C4-2B (cell line): ENCODE measurements around the gene ATXN1.

Experiments
- CTCF ChIP-seq: fragments of 450-650 bp; conservative IDR thresholded peaks from 2 replicates; pipeline ENCODE4 v1.5.1; 2017; ENCODE audit warnings: mild to moderate bottlenecking
- ZFX ChIP-seq: fragments of 450-650 bp; IDR thresholded peaks from 2 replicates; pipeline ENCODE4 v1.6.1; 2017

DNA sequence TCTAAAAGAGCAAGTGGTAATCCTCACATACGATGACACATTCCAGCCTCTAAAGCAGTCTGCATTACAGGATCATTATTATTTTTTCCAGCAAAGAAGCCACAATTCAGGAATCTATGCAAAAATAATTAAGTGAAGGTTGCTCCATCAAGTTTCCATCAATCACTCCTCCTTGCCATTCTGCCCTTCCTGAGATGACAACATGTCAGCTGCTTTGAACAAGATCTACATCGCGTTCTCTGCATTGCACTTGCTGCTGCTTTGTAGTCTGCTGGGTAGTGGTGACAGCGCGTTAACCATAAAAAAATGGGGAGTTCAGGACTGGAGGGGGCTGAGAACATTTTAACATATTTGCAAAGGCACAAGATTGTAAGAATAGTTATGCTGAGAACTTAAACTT, 375.2 kb downstream of the ATXN1 start:
- TF ChIP-seq CTCF: no peak
- TF ChIP-seq ZFX: no peak
